Raji (cell line): Measurements from ENCODE around the gene SAPCD1.

Experiments used
- POLR2A ChIP-seq: IDR thresholded peaks from 2 replicates; pipeline ENCODE4 v1.6.1; 2011; ENCODE audit warnings: low read depth, low read length, control low read depth; ENCODE audit not compliant: insufficient read depth

Gene SAPCD1

DNA sequence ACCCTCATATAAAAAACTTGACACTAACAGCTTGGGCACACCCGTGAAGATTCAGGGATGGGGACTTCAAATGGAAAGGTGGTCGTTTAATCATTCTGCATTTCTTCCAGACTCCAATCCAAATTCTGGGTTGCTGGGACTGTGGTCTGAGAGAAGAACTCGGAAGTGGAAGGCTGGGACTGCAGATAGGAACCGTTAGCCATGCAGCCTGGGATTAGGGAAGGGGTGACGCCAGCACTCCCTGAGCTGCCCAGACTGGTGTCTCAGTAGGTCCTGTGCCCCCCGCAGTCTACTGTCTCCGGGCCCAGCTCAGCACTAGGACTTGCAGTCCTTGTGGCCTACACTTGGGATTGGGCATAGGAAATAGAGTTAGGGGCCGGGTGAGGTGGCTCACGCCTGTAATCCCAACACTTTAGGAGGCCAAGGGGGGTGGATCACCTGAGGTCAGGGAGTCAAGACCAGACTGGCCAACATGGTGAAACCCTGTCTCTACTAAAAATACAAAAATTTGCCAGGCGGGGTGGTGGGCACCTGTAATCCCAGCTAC, 25.6 kb upstream of the SAPCD1 start:
- TF ChIP-seq POLR2A: no peak

DNA sequence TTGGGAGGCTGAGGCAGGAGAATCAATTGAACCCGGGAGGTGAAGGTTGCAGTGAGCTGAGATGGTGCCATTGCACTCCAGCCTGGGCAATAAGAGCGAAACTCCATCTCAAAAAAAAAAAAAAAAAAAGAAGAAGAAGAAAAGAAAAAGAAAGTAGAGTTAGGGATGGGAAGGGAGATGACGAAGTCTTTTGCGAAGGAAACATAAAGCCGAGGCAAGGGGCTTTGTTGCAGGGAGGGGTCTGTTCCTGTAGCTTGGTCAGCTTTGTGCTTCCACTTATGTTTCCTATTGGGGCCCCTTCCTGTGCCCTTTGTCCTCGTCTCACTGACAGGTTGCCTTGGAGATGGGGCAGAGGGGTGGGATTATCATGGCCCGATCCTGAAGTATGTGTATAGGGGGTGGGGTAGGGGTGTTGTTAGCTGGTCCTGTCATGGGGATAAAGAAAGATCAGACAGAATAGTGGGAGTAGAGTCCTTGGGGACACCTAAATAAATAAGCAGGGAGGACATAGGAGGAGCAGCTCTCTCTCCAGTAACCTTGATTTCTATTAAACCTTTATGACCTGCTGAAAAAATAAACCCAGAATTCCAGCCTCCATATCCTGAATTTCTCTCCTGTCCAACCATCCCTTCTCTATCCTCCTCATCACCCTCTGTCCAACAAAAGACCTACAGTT, 25.0 kb upstream of the SAPCD1 start:
- TF ChIP-seq POLR2A: no peak

GRCh38 chr6:31737991-31738979, 24.2 kb upstream of the SAPCD1 start:
- peak; percentile 56 for TF ChIP-seq POLR2A

GRCh38 chr6:31739639-31740396, 22.6 kb upstream of the SAPCD1 start, which contains the start of gene MSH5:
Gene MSH5 (plus strand): TSS chr6:31740005. CDS start chr6:31740467, 462 bp downstream.
- TF ChIP-seq POLR2A: peak; percentile 85

DNA sequence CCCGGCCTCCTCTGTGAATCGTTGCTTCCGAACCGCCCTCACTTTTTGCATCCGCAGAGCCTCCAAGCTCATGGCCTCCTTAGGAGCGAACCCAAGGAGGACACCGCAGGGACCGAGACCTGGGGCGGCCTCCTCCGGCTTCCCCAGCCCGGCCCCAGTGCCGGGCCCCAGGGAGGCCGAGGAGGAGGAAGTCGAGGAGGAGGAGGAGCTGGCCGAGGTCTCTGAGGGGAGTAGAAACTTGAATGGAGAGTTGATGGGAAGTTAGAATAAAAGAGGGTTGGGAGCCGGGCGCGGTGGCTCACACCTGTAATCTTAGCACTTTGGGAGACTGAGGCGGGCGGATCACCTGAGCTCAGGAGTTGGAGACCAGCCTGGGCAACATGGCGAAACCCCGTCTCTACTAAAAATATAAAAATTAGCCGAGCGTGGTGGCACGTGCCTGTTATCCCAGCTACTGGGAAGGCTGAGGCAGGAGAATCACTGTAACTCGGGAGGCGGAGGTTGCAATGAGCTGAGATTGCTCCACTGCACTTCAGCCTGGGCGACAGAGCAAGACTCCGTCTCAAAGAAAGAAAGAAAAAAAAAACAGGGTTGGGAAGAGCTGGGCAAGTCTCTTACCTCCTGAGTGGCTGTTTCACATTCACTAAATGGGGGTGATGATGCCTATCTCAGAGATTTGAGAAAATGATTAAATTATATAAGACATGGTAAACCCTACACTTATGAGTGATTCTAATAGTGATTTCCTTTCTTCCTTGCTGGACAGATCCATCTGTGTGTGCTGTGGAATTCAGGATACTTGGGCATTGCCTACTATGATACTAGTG, 21.8 kb upstream of the SAPCD1 start:
- TF ChIP-seq POLR2A: no peak

DNA sequence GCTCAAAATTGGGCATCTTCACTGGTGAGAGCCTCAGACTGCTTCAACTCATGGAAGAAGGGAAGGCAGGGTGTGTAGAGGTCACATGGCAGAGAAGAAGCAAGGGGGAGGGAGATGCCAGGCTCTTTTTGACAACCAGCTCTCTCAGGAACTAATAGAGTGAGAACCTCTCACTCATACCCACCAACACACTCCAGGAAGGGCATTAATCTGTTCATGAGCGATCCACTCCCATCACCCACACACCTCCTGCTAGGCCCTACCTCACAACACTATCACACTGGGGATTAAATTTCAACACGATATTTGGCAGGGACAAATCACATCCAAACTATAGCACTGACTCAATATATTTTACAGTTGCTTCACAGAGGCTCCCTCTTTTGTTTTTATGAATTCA, 20.6 kb upstream of the SAPCD1 start:
- TF ChIP-seq POLR2A: no peak

- no peak for TF ChIP-seq POLR2A
Observed at GRCh38 chr6:31742894-31743293, 19.6 kb upstream of the SAPCD1 start.

- TF ChIP-seq POLR2A: no peak
Observed at GRCh38 chr6:31744422-31744821, 18.0 kb upstream of the SAPCD1 start.

DNA sequence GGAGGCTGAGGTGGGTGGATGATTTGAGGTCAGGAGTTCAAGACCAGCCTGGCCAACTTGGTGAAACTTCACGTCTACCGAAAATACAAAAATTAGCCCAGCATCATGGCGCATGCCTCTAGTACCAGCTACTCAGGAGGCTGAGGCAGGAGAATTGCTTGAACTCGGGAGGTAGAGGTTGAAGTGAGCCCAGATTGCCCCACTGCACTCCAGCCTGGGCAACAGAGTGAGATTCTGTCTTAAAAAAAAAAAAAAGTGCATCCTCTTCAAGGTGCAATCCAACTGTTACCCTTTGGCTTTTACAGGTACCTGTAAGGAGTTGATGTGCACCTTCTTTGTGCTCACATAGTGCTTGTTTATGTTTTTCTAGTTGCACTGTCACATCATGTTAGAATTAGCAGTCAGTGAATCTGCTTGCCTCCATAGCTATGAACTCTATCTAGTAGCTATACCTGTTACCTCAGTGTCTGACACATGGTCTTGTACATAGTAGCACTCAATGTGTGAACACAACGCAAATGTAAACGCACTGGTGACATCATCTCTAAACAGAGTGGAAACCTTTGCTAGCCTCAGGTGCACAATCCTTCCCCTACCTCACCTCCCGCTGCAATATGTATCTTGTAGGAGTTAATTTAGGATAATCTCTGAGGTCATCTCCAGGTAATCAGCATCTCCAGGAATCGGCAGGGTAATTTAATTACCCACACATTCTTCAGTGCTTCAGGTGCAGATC, 13.0 kb upstream of the SAPCD1 start:
- TF ChIP-seq POLR2A: no peak

DNA sequence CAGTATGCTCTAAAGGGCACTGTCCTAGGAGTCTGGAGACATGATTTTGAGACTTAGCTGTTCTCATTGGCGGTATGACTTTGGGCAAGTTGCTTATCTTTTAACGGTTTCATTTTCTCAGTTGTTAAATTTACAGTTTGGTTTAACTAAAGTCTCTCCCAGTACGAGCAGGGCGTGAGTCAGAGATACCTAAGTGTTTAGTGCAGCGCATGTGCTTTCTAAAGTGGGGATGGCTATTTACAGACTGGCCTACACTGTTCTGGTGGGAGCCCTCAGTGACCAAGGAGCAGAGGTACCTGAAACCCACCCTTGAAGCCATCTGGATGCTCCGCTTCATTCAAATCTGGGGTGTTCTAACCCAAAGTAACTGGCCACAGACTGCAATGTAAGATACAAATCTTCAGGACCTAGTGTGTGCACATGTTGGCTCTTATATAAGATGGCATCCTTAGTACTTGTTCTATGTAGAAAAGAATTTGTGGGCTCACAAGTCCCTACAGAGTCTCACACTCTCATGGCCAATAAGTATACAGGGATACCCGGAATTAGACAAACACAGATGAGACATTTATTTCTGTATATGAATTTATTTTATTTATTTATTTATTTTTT, 11.9 kb upstream of the SAPCD1 start:
- no peak for TF ChIP-seq POLR2A

GRCh38 chr6:31752739-31753319, 9.6 kb upstream of the SAPCD1 start:
- no peak for TF ChIP-seq POLR2A

DNA sequence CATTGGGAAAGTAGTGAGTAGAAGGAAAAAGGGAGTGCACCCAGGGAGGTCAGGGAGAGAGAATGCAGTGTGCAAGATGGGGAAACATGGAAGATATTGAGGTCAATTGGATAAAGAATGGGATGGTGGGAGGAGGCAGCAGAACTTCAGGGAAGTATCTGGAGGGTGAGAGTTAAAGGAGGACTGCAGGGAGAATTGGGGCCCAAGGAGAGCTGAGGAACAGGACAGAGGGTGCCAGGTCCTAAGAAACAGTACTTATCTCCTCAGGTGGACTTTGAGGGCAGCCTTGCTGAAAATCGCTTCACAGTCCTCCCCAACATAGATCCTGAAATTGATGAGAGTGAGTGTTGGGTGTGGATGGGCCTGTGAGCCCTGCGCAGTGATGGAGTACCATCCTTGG, 4.2 kb upstream of the SAPCD1 start:
- no peak for TF ChIP-seq POLR2A

DNA sequence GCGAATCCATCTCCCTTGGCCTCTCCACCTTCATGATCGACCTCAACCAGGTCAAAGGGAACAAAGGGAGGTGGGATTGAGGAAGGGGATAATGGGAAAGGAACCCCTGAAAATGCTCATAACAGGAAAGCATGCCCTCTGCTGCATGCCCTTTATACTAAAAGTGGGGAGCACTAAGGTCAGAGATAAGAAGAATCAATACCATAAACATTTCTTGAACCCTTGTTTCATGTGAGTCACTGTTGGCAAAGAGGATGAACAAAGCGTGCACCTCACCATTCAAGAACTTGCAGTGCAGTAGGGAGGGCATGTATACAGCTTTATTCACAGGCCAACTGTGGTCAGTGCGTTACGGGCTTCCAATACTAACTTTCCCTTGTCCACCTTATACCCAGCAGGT, 1.7 kb upstream of the SAPCD1 start:
- no peak for TF ChIP-seq POLR2A
